ENCODE measurements around the gene ZNF365.

ZNF365 gene

DNA sequence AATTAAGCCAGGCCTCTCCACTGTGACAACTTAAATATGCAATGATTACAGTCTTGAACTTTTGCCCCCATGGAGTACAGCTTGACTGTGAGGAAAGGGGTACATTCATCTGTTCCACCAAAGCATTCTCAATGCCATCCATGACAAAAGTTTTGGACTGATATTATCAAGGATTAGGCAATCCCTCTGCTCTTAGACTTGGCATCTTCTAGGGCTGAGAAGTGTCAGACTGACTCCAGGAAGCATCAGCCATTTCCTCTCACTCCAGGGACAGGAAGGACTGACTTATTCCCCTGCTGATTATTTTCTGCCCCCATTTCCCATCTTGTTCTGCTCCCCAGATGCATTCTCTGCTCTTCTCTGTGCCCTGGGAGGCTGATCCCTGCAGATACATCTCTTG, 69.7 kb downstream of the ZNF365 start:
- TF ChIP-seq SIN3A (IDR thresholded peaks at IDR 0.05; ENCODE audit: borderline replicate concordance, insufficient read depth, low read length) (no peak), TAF1 (IDR thresholded peaks at IDR 0.05; ENCODE audit: borderline replicate concordance, insufficient read depth, low read length) (no peak), POLR2AphosphoS5 (IDR thresholded peaks at IDR 0.05; ENCODE audit: low read depth, low read length) (no peak), FOXP2 (optimal IDR thresholded peaks at IDR 0.05; ENCODE audit: borderline replicate concordance, extremely low read depth, extremely low read length, insufficient read depth) (no peak)
- TF ChIP-seq, protein P1, sequence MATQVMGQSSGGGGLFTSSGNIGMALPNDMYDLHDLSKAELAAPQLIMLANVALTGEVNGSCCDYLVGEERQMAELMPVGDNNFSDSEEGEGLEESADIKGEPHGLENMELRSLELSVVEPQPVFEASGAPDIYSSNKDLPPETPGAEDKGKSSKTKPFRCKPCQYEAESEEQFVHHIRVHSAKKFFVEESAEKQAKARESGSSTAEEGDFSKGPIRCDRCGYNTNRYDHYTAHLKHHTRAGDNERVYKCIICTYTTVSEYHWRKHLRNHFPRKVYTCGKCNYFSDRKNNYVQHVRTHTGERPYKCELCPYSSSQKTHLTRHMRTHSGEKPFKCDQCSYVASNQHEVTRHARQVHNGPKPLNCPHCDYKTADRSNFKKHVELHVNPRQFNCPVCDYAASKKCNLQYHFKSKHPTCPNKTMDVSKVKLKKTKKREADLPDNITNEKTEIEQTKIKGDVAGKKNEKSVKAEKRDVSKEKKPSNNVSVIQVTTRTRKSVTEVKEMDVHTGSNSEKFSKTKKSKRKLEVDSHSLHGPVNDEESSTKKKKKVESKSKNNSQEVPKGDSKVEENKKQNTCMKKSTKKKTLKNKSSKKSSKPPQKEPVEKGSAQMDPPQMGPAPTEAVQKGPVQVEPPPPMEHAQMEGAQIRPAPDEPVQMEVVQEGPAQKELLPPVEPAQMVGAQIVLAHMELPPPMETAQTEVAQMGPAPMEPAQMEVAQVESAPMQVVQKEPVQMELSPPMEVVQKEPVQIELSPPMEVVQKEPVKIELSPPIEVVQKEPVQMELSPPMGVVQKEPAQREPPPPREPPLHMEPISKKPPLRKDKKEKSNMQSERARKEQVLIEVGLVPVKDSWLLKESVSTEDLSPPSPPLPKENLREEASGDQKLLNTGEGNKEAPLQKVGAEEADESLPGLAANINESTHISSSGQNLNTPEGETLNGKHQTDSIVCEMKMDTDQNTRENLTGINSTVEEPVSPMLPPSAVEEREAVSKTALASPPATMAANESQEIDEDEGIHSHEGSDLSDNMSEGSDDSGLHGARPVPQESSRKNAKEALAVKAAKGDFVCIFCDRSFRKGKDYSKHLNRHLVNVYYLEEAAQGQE (IDR thresholded peaks at IDR 0.05; ENCODE audit: insufficient read depth in 1 of 2, low read depth in 2 of 2, low read length in 2 of 2) = no peak

DNA sequence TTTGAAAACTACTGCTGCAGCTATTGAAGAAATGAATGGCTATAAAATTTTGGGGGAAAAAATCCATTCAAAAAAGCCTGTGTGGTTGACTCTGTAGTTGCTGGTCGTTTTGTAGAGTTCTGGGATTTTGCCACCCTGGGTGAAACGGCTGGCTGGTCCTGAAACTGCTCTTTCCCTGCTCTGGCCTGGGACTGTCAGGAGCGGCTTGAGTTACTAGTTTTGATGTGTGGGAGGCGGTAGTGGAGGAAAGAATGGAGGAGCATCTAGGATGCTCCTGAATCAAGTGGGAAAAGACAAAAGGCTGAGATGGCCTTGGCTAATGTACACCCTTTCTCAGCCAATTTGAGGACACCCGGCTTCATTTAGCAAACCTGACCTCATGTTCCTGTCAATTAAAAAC, 72.5 kb downstream of the ZNF365 start:
- TF ChIP-seq POLR2AphosphoS5 (IDR thresholded peaks at IDR 0.05; ENCODE audit: low read depth, low read length) = no peak
- TF ChIP-seq, protein P1 (IDR thresholded peaks at IDR 0.05; ENCODE audit: insufficient read depth in 1 of 2, low read depth in 2 of 2, low read length in 2 of 2) = no peak
- no peak for TF ChIP-seq FOXP2 (optimal IDR thresholded peaks at IDR 0.05; ENCODE audit: borderline replicate concordance, extremely low read depth, extremely low read length, insufficient read depth)
- no peak for TF ChIP-seq TAF1 (IDR thresholded peaks at IDR 0.05; ENCODE audit: borderline replicate concordance, insufficient read depth, low read length)
- TF ChIP-seq SIN3A (IDR thresholded peaks at IDR 0.05; ENCODE audit: borderline replicate concordance, insufficient read depth, low read length) = no peak

DNA sequence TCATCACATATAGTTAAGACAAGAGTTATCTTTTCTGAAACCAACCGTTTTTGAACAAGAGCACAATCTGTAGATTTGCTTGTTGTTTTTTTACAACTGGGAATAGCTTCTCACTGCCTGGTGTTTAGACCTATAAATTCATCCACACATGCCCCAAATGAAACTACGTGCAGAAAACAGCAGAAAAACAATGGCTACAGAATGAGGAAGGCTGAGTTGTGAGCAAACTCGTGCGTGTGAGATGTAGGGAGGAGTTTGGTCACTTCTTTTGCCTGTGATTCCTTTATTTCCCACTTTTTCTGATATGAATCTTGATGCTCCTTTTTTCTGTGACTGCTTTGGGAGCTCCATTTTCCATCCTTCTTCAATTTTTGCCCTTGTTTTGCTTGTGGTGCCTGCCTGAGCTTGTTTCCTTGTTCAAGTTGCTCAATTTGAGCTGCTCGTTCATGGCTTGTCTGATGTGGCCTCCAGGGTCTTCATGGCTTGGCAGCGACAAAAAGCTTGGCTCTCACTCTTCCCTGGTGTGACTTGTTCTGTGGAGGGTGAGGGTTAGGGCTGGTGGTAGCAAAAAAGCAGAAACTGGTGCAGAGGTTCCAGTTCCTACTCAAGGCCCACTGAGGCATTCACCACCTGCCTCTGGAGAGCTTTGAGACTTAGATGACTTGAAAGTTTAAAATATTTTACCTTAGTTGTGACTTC, 76.9 kb downstream of the ZNF365 start:
- TF ChIP-seq POLR2AphosphoS5 (IDR thresholded peaks at IDR 0.05; ENCODE audit: low read depth, low read length) (no peak), TAF1 (IDR thresholded peaks at IDR 0.05; ENCODE audit: borderline replicate concordance, insufficient read depth, low read length) (no peak), SIN3A (IDR thresholded peaks at IDR 0.05; ENCODE audit: borderline replicate concordance, insufficient read depth, low read length) (no peak)

DNA sequence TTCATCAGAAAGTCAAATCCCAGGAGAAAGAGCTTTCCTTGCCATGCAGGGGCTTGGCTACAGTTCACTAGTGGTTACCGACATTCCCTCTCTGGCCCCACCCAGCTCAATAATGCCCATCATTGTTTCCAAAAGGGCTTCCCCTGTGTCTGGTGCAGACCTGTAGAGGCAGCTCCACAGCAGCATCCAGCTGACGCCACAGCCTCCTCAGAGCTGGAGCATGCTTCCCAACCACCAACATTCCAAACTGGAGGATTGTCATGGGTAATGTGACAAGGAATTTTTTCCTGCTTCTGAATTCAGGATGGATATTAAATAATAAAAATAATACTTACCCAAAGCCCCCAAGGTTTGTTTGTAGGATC, 77.4 kb downstream of the ZNF365 start:
- TF ChIP-seq SIN3A (IDR thresholded peaks at IDR 0.05; ENCODE audit: borderline replicate concordance, insufficient read depth, low read length) (no peak), TAF1 (IDR thresholded peaks at IDR 0.05; ENCODE audit: borderline replicate concordance, insufficient read depth, low read length) (no peak)
